Right lobe of liver (tissue), 6 donors: Measurements from ENCODE around the gene MTHFD2L. TPM values are rescaled to one million over a fixed set of nuclear protein-coding genes. Genes with fewer than 3 reads are reported as not detected.

Source experiments
- ATAC-seq, 4 donors: fragments of 200-7000 bp; cut with Tn5 transposase; one replicate each; pipeline ENCODE4 v1.9.1; 2020; ENCODE audit warnings: mild to moderate bottlenecking in 4 of 4, moderate library complexity in 4 of 4
- DNase-seq, 3 donors: peaks; one replicate each; pipeline ENCODE4 v3.0.0-alpha.2; 2020
- H3K27ac ChIP-seq, 3 donors: fragments of 200-600 bp; one replicate each; pipeline ENCODE4 v1.8.0; 2022
- H3K27me3 ChIP-seq, 2 donors: fragments of 200-600 bp; one replicate each; pipeline ENCODE4 v1.8.0; 2022
- H3K36me3 ChIP-seq, 4 donors: fragments of 200-600 bp; sonication (generic) in 1 of 4; one replicate each; pipeline versions ENCODE4 v1.5.1 to v1.8.0; 2017 to 2022; ENCODE audit warnings: control low read depth in 1 of 4
- H3K4me1 ChIP-seq, 4 donors: fragments of 200-600 bp; sonication (generic) in 1 of 4; one replicate each; pipeline versions ENCODE4 v1.5.1 to v1.8.0; 2017 to 2022; ENCODE audit warnings: control low read depth in 1 of 4
- H3K4me3 ChIP-seq, 3 donors: fragments of 200-600 bp; one replicate each; pipeline ENCODE4 v1.8.0; 2022
- H3K9me3 ChIP-seq, 4 donors: fragments of 200-600 bp; sonication (generic) in 1 of 4; one replicate each; pipeline versions ENCODE4 v1.5.1 to v1.8.0; 2017 to 2022; ENCODE audit warnings: control low read depth in 1 of 4
- CTCF ChIP-seq, 4 donors: fragments of 200-600 bp in 3 of 4; fragments of 450-650 bp in 1 of 4; IDR thresholded peaks; one replicate each; pipeline versions ENCODE4 v1.5.1 to v1.8.0; 2016 to 2022; ENCODE audit warnings: antibody characterized with exemption in 4 of 4, mild to moderate bottlenecking in 2 of 4
- POLR2A ChIP-seq: fragments of 450-650 bp; IDR thresholded peaks from one replicate; pipeline ENCODE4 v1.6.1; 2017; ENCODE audit warnings: antibody characterized with exemption, mild to moderate bottlenecking
- WGBS: methylation state at CpG from one replicate; pipeline ENCODE4 v1.1.6; 2018; ENCODE audit warnings: low coverage, low lambda C conversion rate; ENCODE audit not compliant: insufficient coverage; ENCODE audit errors: missing lambda C conversion rate; 5-methylcytosine and 5-hydroxymethylcytosine counted together
- intact Hi-C, 2 donors: fragments of 100-400 bp; cut with DNase I; formaldehyde crosslinking; loops; one replicate each; pipeline versions ENCODE4 v1.11.2 to v1.14.1; 2022
- total RNA-seq, 6 experiments: library from RNA; depleted of rRNA in 2 of 6; stranded (reverse); fragments of >200 nt in 2 of 6; fragmentation: NEBNext Ultra II Directional in 3 of 6; extraction: Animal tissue kit (Norgen Biotek cat#: 25700) in 3 of 6; gene quantifications; one replicate each; pipeline versions ENCODE4 v1.1.0 to v1.2.4, GENCODE V29; 2016 to 2023
- donor health status: DM: no; HTN: yes; CAD: no.
- donor health status: DM: no; HTN: no; CAD: no.
- donor health status: DM: no; HTN: no; CAD: no.
- donor health status: DM: no; HTN: yes; CAD: no.
- donor health status: DM: no; HTN: yes; CAD: no.

The MTHFD2L gene
- total RNA-seq, 6 experiments from 2014 or later, result 18.8 to 45.5 (median 26.5) TPM

GRCh38 chr4:74317616-74318246 is 159.8 kb downstream of the MTHFD2L start:
- TF ChIP-seq CTCF (IDR thresholded peaks at IDR 0.05) (no peak), POLR2A (no peak)

GRCh38 chr4:74318276-74318675 is 160.4 kb downstream of the MTHFD2L start:
- Histone ChIP-seq H3K27me3 (no peaks in the 10 kb centered on the region), H3K27ac (no peak overlapping the region), H3K4me1 (no peaks in the 10 kb centered on the region), H3K4me3 (no peak overlapping the region), H3K9me3 (no peaks in the 10 kb centered on the region), H3K36me3 (no peaks in the 10 kb centered on the region)
- WGBS, result 84% methylated on average over 2 of the region's 2 CpGs
- TF ChIP-seq POLR2A, result no peak
- TF ChIP-seq CTCF (IDR thresholded peaks at IDR 0.05), result no peak
- DNase-seq (no peak), ATAC-seq (no peak)
- intact Hi-C loops, result loop anchor here in 1 of 2 donors (10.0 kb wide), 1 partner anchor 133 kb away; no protein-coding TSS in a partner anchor

More at GRCh38 chr4:74317616-74318246, 159.8 kb downstream of the MTHFD2L start:
- 34% methylated on average over 3 of the region's 3 CpGs for WGBS
- no peak overlapping the region for H3K4me3 ChIP-seq
- H3K27ac ChIP-seq, result no peak overlapping the region
- intact Hi-C loops, result loop anchor here in 1 of 2 donors (10.0 kb wide), 1 partner anchor 133 kb away; no protein-coding TSS in a partner anchor
- H3K36me3 ChIP-seq, result no peaks in the 10 kb centered on the region
- DNase-seq (no peak), ATAC-seq (no peak)
- no peaks in the 10 kb centered on the region for H3K9me3 ChIP-seq
- no peaks in the 10 kb centered on the region for H3K27me3 ChIP-seq
- no peaks in the 10 kb centered on the region for H3K4me1 ChIP-seq

- no peak overlapping the region for H3K27ac ChIP-seq
- H3K36me3 ChIP-seq, result no peaks in the 10 kb centered on the region
- H3K4me3 ChIP-seq, result no peak overlapping the region
- H3K27me3 ChIP-seq, result no peaks in the 10 kb centered on the region
- TF ChIP-seq CTCF (IDR thresholded peaks at IDR 0.05), result no peak
- no peak for TF ChIP-seq POLR2A
- ATAC-seq (no peak), DNase-seq (no peak)
- 54% methylated on average over 4 of the region's 6 CpGs for WGBS
- no peaks in the 10 kb centered on the region for H3K4me1 ChIP-seq
- intact Hi-C loops, result loop anchor here in 1 of 2 donors (10.0 kb wide), 1 partner anchor 135 kb away; no protein-coding TSS in a partner anchor
- no peaks in the 10 kb centered on the region for H3K9me3 ChIP-seq
Observed at GRCh38 chr4:74319470-74319869, 161.6 kb downstream of the MTHFD2L start.

GRCh38 chr4:74320559-74321118 is 162.7 kb downstream of the MTHFD2L start:
- DNase-seq (no peak), ATAC-seq (peak in 3 of 4 donors; percentile 50 to 68 (median 57))
- H3K27me3 ChIP-seq, result no peaks in the 10 kb centered on the region
- TF ChIP-seq POLR2A (no peak), CTCF (IDR thresholded peaks at IDR 0.05) (peak in 3 of 4 donors; percentile 26 to 45 (median 28))
- 33% methylated on average over 4 of the region's 4 CpGs for WGBS
- no peaks in the 10 kb centered on the region for H3K4me1 ChIP-seq
- no peak overlapping the region for H3K27ac ChIP-seq
- intact Hi-C loops, result no loop called here
- H3K4me3 ChIP-seq, result no peak overlapping the region
- H3K9me3 ChIP-seq, result no peaks in the 10 kb centered on the region
- H3K36me3 ChIP-seq, result no peaks in the 10 kb centered on the region
